ENCODE results near the gene TMEM9.

The TMEM9 gene

DNA sequence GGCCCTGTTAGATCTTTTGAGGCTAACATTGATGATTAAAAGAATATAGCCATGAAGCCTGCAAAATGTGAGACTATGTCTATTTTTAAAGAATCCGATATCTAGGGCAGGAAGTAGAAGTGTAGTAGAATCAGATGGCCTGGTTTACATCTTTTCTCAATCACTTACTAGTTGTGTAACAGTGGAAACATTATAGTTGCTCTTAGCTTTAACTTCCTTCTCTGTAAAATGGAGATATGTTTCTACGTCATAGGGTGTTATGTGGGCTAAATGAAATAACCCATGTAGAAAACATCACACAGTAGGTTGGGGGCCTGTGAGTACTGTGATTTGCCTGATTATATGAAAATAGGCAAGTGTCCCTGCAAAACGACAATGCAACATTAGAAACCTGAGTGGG, 31.9 kb upstream of the TMEM9 start:
- Histone ChIP-seq H3K27me3 (ENCODE audit: insufficient read depth, low read depth) (no peaks in the 10 kb centered on the region; the same call in 1 of the 2 replicates), H4K20me1 (ENCODE audit: insufficient read depth) (no peaks in the 10 kb centered on the region), H3K4me2 (no peak overlapping the region), H3K4me1 (ENCODE audit: low read depth, poor library complexity, severe bottlenecking) (no peaks in the 10 kb centered on the region), H3K36me3 (ENCODE audit: insufficient read depth) (no peaks in the 10 kb centered on the region), H2AFZ (ENCODE audit: low read depth) (no peak overlapping the region), H3K27ac (no peak overlapping the region), H3K9ac (no peak overlapping the region), H3K4me3 (IDR thresholded peaks at IDR 0.05; ENCODE audit: insufficient read depth, low read depth, low read length) (no peak overlapping the region), H3K79me2 (ENCODE audit: insufficient read depth, low read depth) (no peaks in the 10 kb centered on the region)
- TF ChIP-seq, protein P1, sequence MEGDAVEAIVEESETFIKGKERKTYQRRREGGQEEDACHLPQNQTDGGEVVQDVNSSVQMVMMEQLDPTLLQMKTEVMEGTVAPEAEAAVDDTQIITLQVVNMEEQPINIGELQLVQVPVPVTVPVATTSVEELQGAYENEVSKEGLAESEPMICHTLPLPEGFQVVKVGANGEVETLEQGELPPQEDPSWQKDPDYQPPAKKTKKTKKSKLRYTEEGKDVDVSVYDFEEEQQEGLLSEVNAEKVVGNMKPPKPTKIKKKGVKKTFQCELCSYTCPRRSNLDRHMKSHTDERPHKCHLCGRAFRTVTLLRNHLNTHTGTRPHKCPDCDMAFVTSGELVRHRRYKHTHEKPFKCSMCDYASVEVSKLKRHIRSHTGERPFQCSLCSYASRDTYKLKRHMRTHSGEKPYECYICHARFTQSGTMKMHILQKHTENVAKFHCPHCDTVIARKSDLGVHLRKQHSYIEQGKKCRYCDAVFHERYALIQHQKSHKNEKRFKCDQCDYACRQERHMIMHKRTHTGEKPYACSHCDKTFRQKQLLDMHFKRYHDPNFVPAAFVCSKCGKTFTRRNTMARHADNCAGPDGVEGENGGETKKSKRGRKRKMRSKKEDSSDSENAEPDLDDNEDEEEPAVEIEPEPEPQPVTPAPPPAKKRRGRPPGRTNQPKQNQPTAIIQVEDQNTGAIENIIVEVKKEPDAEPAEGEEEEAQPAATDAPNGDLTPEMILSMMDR (conservative IDR thresholded peaks at IDR 0.05; ENCODE audit: low read depth, low read length), result no peak

DNA sequence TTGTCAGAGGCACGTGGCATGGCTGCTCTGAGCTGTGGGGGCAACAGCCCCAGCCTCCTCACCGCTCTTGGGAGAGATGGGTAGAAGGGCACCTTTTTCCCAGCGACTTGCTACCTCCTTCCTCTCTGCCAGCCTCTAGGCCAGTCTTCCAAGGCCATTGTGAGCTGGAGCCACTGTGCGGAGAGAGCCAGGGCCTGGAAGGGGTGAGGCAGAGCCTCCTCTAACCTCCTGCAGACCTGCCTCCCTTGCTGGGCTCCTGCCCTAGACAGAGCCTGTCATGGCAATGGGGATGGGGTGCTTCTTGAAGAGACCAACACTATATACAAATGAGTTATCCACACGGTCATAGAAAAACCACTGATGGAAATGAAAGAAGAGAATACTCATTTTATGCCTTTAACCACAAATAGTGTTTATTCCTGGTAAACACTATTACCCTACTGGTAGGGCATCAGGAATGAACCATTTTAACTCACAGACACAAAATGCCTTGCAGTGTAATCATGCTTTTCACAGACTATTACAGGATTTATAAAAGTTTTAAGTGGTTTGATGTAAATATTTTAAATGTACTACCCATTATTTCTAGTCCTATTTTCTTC, 31.4 kb upstream of the TMEM9 start:
- H3K9ac ChIP-seq, result no peak overlapping the region
- TF ChIP-seq, protein P1 (conservative IDR thresholded peaks at IDR 0.05; ENCODE audit: low read depth, low read length), result no peak
- H3K36me3 ChIP-seq (ENCODE audit: insufficient read depth), result no peaks in the 10 kb centered on the region
- H3K4me3 ChIP-seq (IDR thresholded peaks at IDR 0.05; ENCODE audit: insufficient read depth, low read depth, low read length), result no peak overlapping the region
- H2AFZ ChIP-seq (ENCODE audit: low read depth), result no peak overlapping the region
- H3K27ac ChIP-seq, result no peak overlapping the region
- no peaks in the 10 kb centered on the region; the same call in 1 of the 2 replicates for H3K27me3 ChIP-seq (ENCODE audit: insufficient read depth, low read depth)
- no peak overlapping the region for H3K4me2 ChIP-seq
- H4K20me1 ChIP-seq (ENCODE audit: insufficient read depth), result no peaks in the 10 kb centered on the region
- H3K79me2 ChIP-seq (ENCODE audit: insufficient read depth, low read depth), result no peaks in the 10 kb centered on the region
- no peaks in the 10 kb centered on the region for H3K4me1 ChIP-seq (ENCODE audit: low read depth, poor library complexity, severe bottlenecking)

DNA sequence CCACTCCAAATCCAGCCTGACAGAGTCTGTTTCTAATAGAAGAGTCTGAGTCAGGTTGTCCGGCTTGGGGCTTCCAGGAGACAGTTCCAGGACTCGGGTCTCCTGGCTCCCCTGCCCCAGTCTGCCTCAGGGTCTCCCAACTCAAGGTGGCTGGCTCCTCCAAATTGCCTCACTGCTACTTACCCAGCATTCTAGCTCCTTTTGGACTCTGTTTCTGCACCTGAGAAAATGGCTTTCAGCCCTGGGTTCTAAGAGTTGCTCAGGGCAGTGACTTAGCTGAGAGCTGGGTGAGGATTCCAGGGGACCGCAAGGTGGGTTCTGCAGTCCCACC, 30.8 kb upstream of the TMEM9 start:
- H2AFZ ChIP-seq (ENCODE audit: low read depth), result no peak overlapping the region
- TF ChIP-seq, protein P1 (conservative IDR thresholded peaks at IDR 0.05; ENCODE audit: low read depth, low read length), result 0 out of 2 replicates have a peak, but pooled peaks have one; percentile 5
- H4K20me1 ChIP-seq (ENCODE audit: insufficient read depth), result no peaks in the 10 kb centered on the region
- no peak overlapping the region for H3K27ac ChIP-seq
- no peaks in the 10 kb centered on the region for H3K4me1 ChIP-seq (ENCODE audit: low read depth, poor library complexity, severe bottlenecking)
- no peaks in the 10 kb centered on the region for H3K79me2 ChIP-seq (ENCODE audit: insufficient read depth, low read depth)
- no peak overlapping the region for H3K4me3 ChIP-seq (IDR thresholded peaks at IDR 0.05; ENCODE audit: insufficient read depth, low read depth, low read length)
- H3K36me3 ChIP-seq (ENCODE audit: insufficient read depth), result no peaks in the 10 kb centered on the region
- H3K4me2 ChIP-seq, result no peak overlapping the region
- H3K9ac ChIP-seq, result no peak overlapping the region
- no peaks in the 10 kb centered on the region for H3K27me3 ChIP-seq (ENCODE audit: insufficient read depth, low read depth)

DNA sequence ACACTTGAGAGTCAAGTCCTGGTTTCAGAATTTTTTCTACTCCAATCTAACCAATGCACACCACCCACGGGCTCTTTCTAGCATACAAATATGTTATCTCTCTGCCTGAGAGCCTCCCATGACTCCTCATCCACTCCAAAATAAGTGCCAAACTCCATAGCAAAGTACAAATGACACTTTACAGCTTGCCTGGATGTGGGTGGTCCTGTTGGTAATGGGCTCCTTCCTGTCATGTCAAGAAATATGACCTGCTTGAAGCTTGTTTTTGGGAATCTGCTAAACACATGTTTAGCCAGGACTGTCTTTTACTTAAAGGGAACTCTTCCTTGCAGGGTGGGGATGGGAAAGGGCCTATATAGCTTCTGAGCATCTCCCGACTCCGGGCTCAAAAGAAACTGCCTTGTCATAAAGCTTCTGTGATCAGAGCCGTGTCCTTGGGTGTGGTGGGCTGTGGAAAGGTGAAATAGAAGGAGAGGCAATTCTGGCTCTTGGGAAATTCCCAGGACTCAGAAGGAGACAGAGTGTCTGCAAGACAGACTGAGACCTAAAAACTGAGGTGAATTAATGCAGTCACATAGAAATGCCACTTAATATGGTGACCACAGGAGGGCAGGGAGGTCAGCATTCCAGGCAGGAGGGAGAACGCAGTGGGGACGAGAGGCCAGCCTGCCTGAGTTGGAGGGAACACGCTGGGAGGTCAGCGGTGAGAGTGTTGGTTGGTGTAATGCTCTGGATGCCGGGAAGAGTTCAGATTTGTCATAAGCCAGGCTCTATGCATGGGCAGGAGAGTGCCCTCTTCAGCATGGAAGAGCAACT, 30.2 kb upstream of the TMEM9 start:
- Histone ChIP-seq H3K27me3 (ENCODE audit: insufficient read depth, low read depth) (no peaks in the 10 kb centered on the region), H3K4me2 (no peak overlapping the region), H4K20me1 (ENCODE audit: insufficient read depth) (no peaks in the 10 kb centered on the region), H3K4me1 (ENCODE audit: low read depth, poor library complexity, severe bottlenecking) (no peaks in the 10 kb centered on the region), H3K27ac (no peak overlapping the region), H3K9ac (no peak overlapping the region), H3K79me2 (ENCODE audit: insufficient read depth, low read depth) (no peaks in the 10 kb centered on the region), H2AFZ (ENCODE audit: low read depth) (no peak overlapping the region), H3K4me3 (IDR thresholded peaks at IDR 0.05; ENCODE audit: insufficient read depth, low read depth, low read length) (no peak overlapping the region), H3K36me3 (ENCODE audit: insufficient read depth) (no peaks in the 10 kb centered on the region)
- TF ChIP-seq, protein P1 (conservative IDR thresholded peaks at IDR 0.05; ENCODE audit: low read depth, low read length), result peak; percentile 49; the same call in 1 of the 2 replicates

All from KMS-11 (cell line).